G401.6 (cell line): Measurements from ENCODE around the gene PPP1R13L.

Experiments used
- FAIRE-seq: peaks from 2 replicates; lab custom pipeline; 2012; peaks lifted over from hg19 to GRCh38; lab: Jason Lieb, UNC

PPP1R13L gene

DNA sequence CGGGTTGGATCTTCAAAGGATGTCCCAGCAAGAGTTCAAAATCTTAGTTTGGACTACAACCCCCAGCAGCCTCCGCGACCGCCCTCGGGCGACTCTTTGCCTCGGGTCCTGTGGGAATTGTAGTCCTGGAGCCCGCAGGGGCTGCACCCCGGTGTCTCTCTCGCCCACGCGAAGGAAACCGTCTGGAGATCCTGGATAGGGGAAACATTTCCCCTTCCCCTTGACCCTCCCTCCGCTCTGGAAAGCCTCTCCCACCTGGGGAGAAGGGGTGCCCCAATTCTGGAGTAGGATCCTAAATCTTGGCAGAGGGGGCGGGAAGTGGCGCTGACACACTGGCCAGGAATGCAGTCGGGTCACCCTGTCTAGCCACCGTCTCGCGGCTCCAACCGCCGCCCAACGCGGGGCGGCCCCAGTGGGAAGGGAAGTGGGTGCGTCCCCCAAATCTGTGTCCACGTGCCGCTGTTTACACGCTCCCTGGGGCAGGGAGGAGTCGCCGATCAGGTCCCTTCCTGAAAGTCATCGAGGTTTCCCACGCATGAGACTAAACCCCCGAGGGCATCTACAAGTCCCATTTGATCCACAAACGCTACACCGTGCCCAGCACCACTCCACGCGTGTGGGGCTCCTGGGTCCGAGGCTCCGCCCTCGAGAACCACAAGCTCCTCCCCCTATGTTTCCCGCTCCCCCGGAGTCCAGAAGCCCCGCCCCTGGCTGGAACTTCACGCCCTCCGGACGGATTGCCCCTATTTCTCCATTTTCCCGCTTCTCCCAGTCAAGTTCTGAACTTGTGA is 761 bp upstream of the PPP1R13L start:
- peak; percentile 6 for FAIRE-seq

DNA sequence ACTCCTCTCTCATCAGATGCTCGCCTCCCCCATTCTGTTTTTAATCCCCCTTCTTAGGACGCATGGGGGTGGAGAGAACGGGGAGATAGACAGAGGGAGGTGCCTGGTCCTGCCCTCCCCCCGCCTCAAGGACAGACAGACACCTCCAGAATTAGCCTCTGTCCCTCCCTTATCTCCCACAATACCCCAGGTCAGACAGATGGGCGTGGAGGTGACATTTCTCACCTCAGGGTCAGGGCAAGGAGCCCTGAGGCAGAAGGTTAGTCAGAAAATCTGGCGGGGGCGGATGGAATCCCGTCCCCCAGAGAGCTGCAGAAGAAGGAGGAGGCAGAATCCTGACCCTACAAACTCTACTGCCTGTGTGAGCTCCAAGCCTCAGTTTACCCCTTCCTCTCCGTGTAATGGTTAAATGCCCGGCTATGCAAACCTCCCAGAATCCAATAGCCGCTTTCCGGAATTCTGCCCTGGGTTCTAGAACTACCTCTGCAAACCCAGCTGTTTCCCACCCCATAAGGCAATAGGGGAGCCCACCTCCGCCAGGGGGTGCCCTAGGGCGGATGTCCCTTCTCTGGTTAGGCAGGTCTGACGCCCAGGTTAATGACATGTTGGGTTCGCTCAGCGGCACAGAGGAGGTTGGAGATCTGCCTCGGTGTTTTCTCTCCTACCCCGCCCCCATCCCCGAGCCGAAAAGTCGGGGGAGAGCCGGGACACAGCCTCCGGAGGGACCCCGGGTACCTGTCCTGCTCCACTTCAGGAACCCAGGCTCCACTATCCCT is 900 bp downstream of the PPP1R13L start:
- FAIRE-seq = no peak

GRCh38 chr19:45403272-45403671 is 1.6 kb downstream of the PPP1R13L start:
- FAIRE-seq = no peak

DNA sequence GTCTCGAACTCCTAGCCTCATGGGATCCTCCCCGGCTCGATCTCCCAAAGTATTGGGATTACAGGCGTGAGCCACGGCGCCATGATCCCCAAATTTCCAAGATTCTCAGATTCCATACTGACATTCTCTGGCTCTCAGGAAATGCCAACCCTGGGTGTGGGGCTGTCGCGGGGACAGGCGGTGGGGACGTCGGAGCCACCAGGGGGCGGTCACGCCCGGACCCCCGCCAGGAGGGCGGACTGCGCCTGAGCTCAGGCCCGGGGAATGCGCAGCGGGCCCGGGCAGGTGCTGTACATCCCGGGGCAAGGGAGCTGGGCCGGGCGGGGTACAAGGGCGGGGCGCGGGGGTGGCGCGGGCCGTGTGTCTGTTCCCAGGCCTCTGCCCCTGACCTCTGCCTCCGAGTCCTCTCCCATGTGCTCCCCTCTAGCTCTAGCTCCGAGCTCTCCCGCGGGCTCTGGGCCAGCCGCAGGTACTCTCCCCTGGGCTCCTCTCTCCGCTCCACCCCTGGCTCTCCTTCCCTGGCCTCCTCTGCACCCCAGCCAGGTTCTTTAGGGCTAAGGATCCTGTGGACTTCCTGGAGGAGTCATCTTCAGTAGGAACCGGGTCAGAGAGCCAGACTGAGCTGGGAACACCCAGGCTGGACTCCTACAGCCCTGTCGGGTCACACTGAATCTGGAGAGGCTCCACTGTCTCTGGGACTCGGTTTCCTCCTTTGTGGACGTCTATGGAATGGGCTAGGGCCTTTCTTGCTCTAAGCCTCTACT is 2.4 kb downstream of the PPP1R13L start:
- no peak for FAIRE-seq

GRCh38 chr19:45401815-45402214 is 3.1 kb downstream of the PPP1R13L start:
- FAIRE-seq = no peak

DNA sequence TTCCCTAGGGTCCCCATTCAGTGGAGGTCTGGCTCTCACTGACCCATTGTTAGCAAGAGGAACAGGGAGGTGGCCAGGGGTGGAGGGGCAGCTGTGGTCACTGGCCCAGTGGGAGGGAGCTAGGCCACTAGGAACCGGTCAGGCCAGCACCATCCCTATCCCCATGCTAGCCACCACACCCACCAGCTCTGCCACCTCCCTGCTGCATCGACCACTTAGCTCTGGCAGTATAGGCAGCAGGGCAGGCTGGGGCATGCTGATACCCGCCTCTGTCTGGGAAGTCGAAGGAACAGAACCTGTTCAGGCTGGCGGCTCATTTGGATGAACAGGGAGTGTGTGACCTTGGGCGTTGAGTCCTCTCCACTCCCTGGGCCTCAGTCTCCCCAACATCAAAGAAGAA is 4.7 kb downstream of the PPP1R13L start:
- FAIRE-seq = no peak

DNA sequence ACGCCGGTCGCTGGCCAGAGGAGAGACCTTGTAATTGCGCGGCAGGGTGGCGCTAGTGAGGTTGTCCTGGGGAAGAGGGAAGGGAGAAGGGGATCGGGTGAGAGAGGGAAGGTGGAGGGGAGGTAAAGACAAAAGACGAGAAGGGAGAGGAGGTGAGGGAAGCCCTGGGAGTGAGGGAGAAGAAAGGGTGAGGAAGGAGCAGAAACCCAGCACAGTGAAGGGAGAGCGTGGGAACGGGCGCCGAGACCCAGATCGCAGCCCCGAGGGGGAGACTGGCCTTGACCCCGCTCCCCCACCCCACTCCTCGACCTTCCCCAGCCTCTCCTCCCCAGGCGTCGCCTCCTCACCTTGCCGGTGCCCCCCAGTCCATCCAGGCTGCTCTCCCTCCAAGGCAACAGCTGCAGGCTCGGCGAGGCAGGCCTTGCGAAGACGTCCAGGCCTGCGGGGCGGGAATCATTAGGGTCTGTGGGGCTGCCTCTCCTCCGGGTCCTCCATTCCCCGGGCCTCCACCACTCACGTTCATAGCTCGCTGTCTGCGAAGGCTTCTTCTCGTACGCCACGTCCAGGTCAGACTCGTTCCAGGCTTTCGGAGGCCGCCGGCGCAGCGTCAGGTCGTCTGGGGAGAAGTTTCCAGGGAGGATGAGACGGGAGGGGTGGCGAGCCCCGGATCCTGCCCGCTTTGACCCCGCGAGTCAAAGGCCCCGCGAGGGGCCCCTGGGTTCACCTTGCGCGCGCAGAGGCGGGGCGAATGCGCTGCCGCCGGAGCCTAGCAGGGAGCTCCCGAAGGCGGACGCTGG is 8.8 kb downstream of the PPP1R13L start:
- no peak for FAIRE-seq

GRCh38 chr19:45391871-45392665 is 12.8 kb downstream of the PPP1R13L start:
- FAIRE-seq = no peak

- peak; percentile 84 for FAIRE-seq
Measured at GRCh38 chr19:45391346-45391745, 13.5 kb downstream of the PPP1R13L start.

GRCh38 chr19:45385392-45386221 is 19.3 kb downstream of the PPP1R13L start:
- FAIRE-seq = no peak

GRCh38 chr19:45382426-45382825 is 22.4 kb downstream of the PPP1R13L start:
- FAIRE-seq = no peak

GRCh38 chr19:45380107-45380506 is 24.8 kb downstream of the PPP1R13L start:
- no peak for FAIRE-seq

- no peak for FAIRE-seq
Measured at GRCh38 chr19:45376045-45376724, 28.7 kb downstream of the PPP1R13L start.

- FAIRE-seq = peak; percentile 97
Measured at GRCh38 chr19:45370410-45371204, 34.3 kb downstream of the PPP1R13L start, which contains the start of gene ERCC2. TSS of gene ERCC2 (minus strand) at chr19:45370573. CDS start at chr19:45370540, 33 bp downstream.

GRCh38 chr19:45368737-45369340 is 36.0 kb downstream of the PPP1R13L start:
- FAIRE-seq = no peak

DNA sequence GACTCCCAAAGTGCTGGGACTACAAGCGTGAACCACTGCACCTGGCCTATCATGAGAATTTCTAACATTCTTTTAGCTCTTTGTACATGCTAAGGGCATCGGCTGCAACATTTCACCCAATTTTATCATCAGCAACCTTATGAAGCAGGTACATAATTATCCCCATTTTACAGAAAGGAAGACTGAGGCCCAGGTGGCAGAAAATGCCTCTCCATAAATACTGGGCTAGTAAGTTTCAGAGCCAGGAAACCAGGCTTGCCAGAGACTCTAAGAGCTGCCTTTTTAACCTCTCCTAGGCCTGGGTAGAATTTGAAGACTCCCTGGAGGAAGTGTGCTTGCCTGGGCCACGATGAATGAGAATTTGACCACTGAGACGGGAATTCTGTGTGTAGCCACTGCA is 36.7 kb downstream of the PPP1R13L start:
- FAIRE-seq = no peak

DNA sequence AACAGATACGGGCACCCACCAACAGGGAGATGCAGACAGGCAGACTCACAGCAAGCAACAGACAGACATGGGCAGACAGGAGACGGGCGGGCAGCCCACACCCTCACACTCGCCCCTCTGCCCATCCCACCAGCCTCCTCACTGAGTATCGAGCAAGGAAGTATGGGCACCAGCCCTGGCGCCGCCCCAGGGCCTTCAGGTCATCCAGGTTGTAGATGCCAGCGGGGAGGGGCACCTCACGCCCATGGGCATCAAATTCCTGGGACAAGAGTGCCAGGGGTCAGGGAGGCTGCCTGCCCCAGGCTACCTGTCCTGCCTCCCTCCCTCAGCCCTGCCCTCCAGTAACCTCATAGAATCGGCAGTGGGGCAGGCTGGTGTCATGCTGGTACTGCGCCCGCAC is 40.2 kb downstream of the PPP1R13L start:
- FAIRE-seq = no peak

DNA sequence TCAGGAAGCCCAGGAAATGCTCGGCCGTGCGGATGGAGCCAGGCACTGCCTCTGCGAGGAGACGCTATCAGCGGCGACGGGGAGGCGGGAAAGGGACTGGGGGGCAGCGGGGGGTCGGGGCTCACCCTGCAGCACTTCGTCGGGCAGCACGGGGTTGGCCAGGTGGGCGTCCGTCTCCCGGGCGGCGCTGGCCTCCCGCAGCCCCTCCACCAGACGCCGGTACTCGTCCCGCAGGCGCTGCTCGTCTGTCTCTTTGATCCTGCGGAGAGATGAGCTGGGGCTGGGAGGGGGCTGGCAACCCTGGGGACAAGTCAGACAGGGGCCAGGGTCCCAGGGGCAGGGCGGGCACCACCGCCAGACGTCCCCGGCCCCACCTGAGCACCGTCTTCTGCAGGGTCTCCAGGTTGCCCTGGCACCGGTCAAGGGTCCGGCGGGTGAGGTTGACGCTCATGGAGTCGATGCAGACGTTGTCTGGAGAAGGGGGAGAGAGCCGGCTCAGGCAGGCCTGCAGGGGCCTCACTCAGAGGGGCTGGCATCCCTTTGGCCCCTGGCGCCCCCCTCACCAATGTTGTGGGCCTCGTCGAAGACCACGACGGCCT is 40.9 kb downstream of the PPP1R13L start:
- FAIRE-seq = no peak
